ENCODE measurements around the gene GRK2. TPM values are rescaled to one million over a fixed set of nuclear protein-coding genes. Genes with fewer than 3 reads are reported as not detected.

GRK2 gene
- total and polyA plus RNA-seq, 2 of the 13 experiments (the other 11 are each of a cell fraction or from before 2014, with no cell fraction given) = 31.3 to 42.4 TPM

- no peak for TF ChIP-seq ZNF12 (CRISPR knock-in tag; IDR thresholded peaks at IDR 0.05)
- peak; percentile 76 for TF ChIP-seq AGO2 (optimal IDR thresholded peaks at IDR 0.05; ENCODE audit: low read depth, low read length)
- no peak for TF ChIP-seq ZHX1 (CRISPR knock-in tag; IDR thresholded peaks at IDR 0.05; ENCODE audit: low read depth)
- no peak for TF ChIP-seq ZMAT5 (CRISPR knock-in tag; IDR thresholded peaks at IDR 0.05; ENCODE audit: borderline replicate concordance, low read depth)
- no peak for TF ChIP-seq ZNF672 (CRISPR knock-in tag; IDR thresholded peaks at IDR 0.05)
- TF ChIP-seq ZNF501 (CRISPR knock-in tag; IDR thresholded peaks at IDR 0.05) = no peak
- TF ChIP-seq HCFC1 (IDR thresholded peaks at IDR 0.05; ENCODE audit: low read depth, low read length) = no peak
- no peak for TF ChIP-seq SMAD9 (CRISPR knock-in tag; IDR thresholded peaks at IDR 0.05)
- no peak for TF ChIP-seq EED (CRISPR knock-in tag; IDR thresholded peaks at IDR 0.05)
- no peak for TF ChIP-seq ZNF777 (CRISPR knock-in tag; IDR thresholded peaks at IDR 0.05)
- TF ChIP-seq MEIS1 (CRISPR knock-in tag; IDR thresholded peaks at IDR 0.05; ENCODE audit: borderline replicate concordance) = no peak
- TF ChIP-seq HNRNPL (IDR thresholded peaks at IDR 0.05; ENCODE audit: low read depth, low read length) = peak; percentile 35; the same call in 1 of the 2 replicates
Observed at GRCh38 chr11:67301313-67301921, 35.1 kb downstream of the GRK2 start (continued).

Measured in HepG2 (cell line).